Keratinocyte (primary cell): ENCODE results near the gene ACTG1.

Experiments used
- EZH2 ChIP-seq: IDR thresholded peaks from one replicate; pipeline ENCODE4 v1.6.1; 2012; ENCODE audit warnings: inconsistent platforms, mild to moderate bottlenecking, low read length, moderate library complexity
- TF ChIP-seq, protein P1 (sequence below), 3 experiments: IDR thresholded peaks in 1 of 3; conservative IDR thresholded peaks in 1 of 3; optimal IDR thresholded peaks in 1 of 3; 2 replicates in 2 of 3; 3 replicates in 1 of 3; pipeline versions ENCODE3 to v1.5.1; 2011; ENCODE audit warnings: low read length in 3 of 3, mild to moderate bottlenecking in 3 of 3, moderate library complexity in 2 of 3, control low read depth in 1 of 3, inconsistent platforms in 1 of 3; ENCODE audit not compliant: insufficient read depth in 2 of 3; ENCODE audit errors: extremely low read depth in 1 of 3

DNA sequence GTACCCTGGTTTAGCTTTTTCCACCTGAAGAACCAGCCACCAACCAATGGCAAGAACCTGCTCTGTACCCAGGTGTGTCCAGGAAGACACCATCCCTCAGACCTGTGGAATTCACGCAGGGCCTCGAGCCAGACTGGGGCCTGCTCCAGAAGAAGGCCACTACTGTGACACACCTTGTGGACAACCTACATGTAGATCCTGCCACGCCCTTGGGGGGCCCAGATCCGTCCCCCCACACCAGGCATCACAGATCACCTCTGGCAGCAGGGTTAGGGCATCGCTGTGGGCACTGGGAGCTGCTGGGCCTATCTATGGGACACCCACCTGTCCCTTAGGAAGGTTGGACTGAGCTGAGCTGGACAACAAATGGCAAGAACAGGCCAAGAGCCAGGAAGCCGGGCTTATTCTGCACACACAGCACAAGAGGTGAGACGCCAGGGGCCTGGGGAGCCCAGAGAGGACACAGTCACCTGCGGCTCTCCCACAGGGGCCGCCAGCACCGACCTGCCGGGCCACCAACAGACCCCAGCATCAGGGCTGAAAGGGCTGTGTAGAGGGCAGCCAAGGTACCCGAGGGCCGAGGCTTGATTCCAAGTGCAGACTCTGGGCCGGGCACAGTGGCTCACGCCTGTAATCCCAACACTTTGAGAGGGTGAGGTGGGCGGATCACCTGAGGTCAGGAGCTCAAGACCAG lies 31.8 kb upstream of the ACTG1 start:
- no peak for TF ChIP-seq EZH2
- TF ChIP-seq, protein P1, sequence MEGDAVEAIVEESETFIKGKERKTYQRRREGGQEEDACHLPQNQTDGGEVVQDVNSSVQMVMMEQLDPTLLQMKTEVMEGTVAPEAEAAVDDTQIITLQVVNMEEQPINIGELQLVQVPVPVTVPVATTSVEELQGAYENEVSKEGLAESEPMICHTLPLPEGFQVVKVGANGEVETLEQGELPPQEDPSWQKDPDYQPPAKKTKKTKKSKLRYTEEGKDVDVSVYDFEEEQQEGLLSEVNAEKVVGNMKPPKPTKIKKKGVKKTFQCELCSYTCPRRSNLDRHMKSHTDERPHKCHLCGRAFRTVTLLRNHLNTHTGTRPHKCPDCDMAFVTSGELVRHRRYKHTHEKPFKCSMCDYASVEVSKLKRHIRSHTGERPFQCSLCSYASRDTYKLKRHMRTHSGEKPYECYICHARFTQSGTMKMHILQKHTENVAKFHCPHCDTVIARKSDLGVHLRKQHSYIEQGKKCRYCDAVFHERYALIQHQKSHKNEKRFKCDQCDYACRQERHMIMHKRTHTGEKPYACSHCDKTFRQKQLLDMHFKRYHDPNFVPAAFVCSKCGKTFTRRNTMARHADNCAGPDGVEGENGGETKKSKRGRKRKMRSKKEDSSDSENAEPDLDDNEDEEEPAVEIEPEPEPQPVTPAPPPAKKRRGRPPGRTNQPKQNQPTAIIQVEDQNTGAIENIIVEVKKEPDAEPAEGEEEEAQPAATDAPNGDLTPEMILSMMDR (optimal IDR thresholded peaks at IDR 0.05 in 1 of 3, IDR thresholded peaks at IDR 0.05 in 1 of 3, conservative IDR thresholded peaks at IDR 0.05 in 1 of 3; ENCODE audit: extremely low read depth in 1 of 3, insufficient read depth in 2 of 3, low read length in 3 of 3) = no peak
